GM18907 (cell line): Measurements from ENCODE around the gene ARHGAP26.
A peak's percentile ranks its signal among the peaks of the same experiment; 100 is the strongest.
"Not testable (repeated sequence)": the region's sequence is repeated elsewhere in the genome, so short reads cannot be mapped to it uniquely, and the experiment has no call there.

Experiments
- ATAC-seq: cut with Tn5 transposase; IDR thresholded peaks from one replicate; pipeline ENCODE4 v1.9.1; 2021; ENCODE audit warnings: mild to moderate bottlenecking, moderate library complexity; ENCODE audit not compliant: unreplicated experiment

The ARHGAP26 gene

DNA sequence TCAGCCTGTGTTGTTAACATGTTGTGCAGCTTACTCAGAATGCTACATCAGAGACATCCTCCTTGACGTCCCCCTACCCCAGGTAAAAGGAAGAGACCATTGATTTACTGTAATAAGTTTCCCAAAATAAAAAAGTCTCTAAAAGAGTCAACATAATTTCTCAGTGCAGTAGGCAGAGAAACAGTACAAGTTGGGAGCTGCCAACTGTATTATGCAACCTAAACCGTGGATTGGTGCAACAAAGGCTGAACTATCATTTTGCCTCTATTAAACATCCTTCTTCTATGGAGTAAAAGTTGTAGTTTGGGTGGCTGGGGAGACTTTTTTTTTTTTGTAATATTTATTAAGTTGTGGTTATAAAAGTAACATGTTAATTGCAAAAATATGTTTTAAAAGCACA, 425.3 kb downstream of the ARHGAP26 start:
- ATAC-seq: no peak

GRCh38 chr5:143196601-143197259, 426.6 kb downstream of the ARHGAP26 start:
- ATAC-seq: no peak

DNA sequence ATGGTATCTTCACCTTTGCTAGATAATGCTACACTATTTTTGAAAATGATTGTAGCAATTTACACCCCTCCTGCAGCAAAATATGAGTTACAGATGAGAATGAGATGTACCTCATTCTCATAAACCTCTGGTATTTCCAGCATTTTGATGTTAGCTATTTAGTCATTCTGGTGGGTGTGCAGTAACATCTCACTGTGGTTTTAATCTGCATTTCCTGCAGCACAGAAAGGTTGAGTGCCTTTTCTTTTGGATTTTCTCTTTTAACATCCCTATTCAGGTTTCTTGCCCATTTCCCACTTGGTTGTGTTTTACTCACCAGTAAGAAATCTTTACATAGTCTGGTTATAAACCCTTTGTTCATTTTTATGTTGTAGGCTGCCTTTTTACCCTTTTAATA, 427.1 kb downstream of the ARHGAP26 start:
- ATAC-seq: no peak

GRCh38 chr5:143198332-143198731, 428.2 kb downstream of the ARHGAP26 start:
- no peak for ATAC-seq

DNA sequence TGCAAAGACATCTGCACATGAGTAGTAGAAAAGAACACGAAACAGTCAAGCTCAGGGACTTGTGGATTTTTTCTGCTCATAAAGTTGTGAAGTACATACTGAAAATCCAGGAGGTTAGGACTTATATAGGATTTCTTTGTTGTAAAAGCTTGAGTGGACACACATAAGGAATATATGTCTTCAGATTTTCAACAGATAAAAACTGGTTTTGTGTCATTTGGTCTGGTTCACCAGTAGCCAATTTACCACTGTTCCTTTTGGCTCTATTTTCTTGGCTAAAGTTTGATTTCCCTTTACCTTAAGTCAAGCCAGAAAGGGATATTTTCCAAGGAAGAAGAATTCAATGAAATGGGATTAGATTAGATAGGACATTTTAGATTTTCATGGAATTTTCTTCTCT, 429.0 kb downstream of the ARHGAP26 start:
- no peak for ATAC-seq

DNA sequence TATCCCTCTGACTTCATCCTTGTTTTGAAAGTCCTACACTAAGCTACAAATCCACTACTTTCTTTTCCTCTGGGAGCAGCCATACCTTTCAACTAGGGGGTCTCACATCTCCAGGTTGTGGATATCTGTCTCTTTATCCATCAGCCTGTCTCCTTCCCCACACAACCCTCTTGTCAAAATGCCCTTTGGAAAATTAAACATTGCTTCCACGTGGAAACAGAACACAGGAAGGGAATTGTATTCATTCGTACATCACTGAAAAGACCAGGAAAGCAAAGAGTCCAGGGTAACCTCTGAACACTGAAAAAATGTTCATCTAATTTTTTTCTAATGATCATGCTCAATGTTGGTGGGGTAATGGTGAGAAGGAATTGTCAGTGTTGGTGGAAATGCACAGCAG, 429.7 kb downstream of the ARHGAP26 start:
- no peak for ATAC-seq

DNA sequence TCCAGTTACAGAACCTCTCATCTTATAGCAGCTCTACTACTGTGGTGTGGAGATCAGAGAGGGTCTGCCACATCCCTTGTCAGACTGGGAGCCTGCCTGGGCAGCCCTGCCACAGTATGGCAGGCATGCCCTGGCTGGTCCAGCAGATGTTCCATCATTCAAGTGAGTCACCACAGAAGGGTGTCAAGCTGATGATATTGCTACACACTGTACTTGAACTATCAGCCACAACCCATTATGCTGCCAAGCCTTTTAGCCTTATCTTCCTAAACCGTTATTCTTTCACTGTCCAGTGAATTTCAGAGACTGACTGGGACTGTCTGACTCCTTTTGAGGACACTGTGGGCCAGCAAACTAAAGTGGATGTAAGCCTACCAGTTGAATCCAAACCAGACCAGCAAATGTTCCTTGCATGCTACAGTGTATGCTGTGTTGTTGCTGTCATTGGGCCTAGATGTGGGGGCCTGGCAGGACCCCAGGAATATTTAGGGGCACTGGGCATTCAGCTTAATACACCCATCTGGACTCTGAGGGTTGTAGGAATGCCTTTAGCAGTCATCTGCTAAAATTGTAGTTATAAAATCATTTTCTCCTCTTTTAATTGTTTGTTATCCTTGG, 430.7 kb downstream of the ARHGAP26 start:
- ATAC-seq: no peak

GRCh38 chr5:143201589-143201988, 431.4 kb downstream of the ARHGAP26 start:
- ATAC-seq: no peak

- ATAC-seq: not testable (repeated sequence)
Measured at GRCh38 chr5:143203301-143203956, 433.3 kb downstream of the ARHGAP26 start.

DNA sequence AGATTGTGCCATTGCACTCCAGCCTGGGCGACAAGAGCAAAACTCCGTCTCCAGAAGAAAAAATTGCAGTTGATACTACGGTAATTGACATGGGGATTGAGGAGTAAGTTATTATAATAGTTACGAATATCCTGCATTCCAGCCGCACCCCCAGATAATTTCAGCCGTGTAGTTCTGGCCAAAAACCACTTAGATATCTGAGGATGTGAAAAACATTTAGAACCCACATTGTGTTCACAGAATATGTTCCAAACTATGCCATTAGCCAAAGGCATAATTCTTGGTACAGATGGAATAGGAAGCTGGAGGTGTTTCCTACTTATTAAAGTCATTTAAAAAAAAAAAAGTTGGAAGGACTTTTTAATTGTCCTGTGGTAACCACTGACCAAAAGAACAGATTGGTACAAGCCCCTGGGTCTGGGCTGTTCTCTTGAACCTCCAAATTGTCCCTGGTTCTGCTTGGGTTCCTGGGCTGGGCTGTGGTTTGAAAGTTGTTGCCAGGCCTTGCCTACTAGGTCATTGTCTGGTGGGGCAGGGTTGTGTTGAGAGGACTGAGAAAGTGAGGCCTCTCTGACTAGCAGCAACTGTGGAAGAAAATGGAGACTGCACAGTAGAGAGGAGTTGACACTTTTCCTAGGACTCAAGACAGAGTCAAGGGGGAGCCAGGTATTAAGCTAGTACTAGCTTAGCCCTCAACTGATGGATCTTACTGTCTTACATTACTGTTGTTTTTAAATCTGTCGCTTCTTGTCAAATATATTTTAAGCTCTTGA, 434.5 kb downstream of the ARHGAP26 start:
- ATAC-seq: no peak

DNA sequence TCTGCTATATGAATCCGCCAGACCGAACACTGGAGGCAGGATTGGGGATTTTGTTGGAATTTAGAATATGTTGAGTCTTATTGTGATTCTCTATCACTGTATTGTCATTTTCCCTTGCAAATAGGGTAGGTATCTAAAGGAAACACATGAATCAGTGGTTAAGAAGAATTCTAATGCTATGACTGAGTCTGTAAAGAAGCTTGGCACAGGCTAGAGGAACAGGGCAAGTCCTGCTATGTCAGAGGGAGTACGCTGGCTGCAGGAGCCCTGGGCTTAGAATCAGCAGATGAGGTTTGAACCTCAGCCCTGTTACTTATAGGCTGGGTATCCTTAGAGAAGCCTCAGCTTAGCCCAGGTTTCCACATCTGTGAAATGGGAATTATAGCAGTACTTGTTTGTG, 435.2 kb downstream of the ARHGAP26 start:
- no peak for ATAC-seq

DNA sequence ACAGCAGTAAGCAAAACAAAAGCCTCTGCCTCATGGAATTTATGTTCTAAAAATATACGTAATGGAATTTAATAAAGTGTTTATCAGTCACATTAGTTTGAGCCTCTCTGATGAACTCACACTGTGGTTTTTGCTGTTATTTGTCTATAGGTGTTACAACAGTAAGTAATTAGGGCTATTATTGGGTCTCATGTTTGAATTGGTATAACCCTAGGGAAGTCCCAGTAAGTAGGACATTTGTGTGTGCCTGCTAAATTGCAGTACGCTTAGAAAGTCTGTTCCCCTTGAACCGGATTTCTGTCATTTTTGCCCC, 435.7 kb downstream of the ARHGAP26 start:
- ATAC-seq: peak; percentile 16

DNA sequence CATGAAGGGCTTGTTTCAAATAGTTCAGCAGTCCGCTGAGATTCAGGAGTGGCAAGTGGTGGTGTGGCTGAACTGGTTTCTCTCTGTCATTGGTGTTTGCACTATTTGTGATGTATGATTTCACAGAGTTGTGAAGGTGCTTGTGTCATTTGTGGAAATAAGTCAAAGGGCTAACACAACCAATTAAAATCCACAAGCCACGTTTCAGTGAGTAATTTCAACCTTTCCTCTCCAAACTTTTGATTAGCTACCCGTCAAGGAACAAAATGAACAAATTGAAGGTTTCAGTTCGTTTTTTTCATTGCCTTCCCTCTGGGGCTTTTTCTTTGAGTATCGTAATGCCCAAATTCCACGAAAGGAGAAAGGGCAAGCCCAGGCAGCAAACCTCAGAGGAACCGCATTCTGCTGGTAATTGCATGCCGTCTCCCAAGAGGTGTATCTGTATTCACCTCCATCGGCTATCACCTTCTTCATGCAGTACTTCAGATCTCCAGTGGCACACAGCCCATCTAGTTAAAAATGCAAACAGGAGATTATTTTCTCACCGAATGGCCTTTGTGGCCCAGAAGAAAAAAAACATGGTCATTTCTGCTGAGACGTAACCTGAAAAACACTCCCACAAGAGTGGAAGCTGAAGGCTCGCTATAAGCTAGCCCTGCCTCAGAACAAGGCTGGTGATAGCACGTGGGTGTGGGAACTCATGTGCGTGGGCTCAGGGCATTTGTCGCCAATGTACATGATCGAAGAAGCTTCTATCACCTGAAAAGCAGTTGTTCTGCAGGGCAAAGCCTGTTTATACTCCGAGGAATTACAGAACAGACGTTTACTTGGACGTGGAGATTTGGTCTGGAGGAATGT, 436.2 kb downstream of the ARHGAP26 start:
- ATAC-seq: peak; percentile 45

GRCh38 chr5:143207058-143207457, 436.9 kb downstream of the ARHGAP26 start:
- no peak for ATAC-seq

- no peak for ATAC-seq
Measured at GRCh38 chr5:143207563-143208364, 437.6 kb downstream of the ARHGAP26 start.

DNA sequence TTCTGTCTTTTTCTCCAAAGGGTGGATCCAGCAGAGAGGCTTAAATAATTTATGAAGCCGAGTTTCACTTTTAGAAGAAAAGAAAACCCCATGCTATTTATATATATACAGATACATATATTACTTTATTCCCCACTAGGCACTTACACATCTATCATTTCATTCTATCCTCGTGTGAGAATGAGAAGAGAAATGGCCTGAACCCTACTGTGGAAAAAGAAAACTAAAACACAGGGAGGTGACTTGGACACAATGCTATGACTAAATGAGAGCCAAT, 438.1 kb downstream of the ARHGAP26 start:
- ATAC-seq: no peak

DNA sequence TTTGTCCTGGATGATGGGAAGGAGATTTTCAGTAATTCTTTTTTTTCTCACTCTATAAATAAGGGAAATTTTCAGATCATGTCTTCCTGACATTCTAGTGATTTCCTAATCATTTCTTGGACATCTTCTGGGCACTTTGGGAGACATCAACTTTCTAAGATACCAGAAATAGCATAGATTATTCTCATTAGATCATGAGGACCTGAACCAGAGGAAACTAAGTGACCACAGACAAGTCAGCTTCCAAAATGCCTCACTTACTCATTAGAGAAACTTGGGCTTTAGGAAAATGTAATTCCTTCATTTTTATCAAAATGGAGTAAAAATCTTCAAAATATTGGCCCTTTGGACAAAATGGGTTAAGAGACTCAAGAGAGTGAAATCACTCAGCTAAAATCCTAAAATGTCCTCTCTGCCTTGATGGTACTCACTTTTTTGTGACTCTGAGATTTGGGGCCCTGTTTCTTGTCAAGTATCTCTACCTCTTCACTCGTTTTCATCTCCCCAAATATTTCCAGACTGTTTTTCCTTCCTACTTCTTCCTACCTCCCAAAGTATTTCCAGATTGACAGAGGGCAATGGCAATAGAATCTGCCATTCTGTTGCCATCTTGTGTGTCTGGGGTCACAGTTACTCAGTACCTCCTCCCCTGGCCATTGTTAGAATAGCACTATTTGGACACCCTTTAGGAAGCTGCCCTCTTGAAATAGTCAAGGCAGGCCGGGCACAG, 438.8 kb downstream of the ARHGAP26 start:
- no peak for ATAC-seq

DNA sequence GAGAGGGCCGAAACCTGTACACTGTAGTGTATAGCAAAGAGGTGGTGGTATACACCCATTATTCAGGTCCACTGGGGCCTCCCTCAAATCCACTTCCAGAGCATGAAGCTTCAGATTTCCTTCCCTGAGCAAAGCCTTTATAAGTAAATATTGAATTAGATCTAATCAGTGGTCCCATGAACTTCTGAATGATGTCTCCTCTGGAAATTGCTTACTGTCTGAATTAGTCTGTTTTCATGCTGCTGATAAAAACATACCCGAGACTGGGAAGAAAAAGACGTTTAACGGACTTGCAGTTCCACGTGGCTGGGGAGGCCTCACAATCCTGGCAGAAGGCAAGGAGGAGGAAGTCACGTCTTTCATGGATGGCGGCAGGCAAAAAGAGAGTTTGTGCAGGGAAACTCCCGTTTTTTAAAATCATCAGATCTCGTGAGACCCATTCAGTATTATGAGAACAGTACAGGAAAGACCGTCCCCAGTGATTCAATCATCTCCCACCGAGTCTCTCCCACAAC, 439.8 kb downstream of the ARHGAP26 start:
- ATAC-seq: no peak

DNA sequence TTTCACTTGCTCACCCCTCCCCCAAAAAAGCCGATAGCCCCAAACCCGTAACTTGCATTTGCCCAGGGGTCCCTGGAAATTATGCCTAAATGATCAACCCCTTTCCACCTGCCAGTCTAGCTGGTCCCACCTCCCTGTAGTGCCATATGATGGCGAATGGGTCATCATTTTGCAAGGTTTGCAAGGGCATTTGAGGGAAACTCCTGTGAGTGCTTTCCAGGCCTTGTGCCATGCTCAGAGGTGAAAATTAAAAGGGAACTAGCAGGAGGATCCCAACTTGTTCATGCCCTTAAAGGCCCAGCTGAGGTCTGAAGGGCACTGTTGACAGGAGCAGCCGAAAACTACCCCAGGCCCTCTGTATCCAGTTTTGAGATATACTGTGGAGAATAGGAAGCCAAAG, 440.4 kb downstream of the ARHGAP26 start:
- ATAC-seq: no peak
